ENCODE data around the gene COL17A1. TPM values are rescaled to one million over a fixed set of nuclear protein-coding genes. Genes with fewer than 3 reads are reported as not detected.

Gene COL17A1
- total and polyA plus RNA-seq, 2 of the 13 experiments (the other 11 are each of a cell fraction or from before 2014, with no cell fraction given): 0.03 TPM; not detected in 1

GRCh38 chr10:104120903-104121484 is 35.3 kb upstream of the COL17A1 start (continued):
- TF ChIP-seq BHLHE40 (IDR thresholded peaks at IDR 0.05; ENCODE audit: low read length) (peak; percentile 58), RELA (CRISPR knock-in tag; IDR thresholded peaks at IDR 0.05) (no peak), ZXDC (CRISPR knock-in tag; IDR thresholded peaks at IDR 0.05) (no peak), RAD51 (IDR thresholded peaks at IDR 0.05; ENCODE audit: borderline replicate concordance) (no peak), ZNF788 (CRISPR knock-in tag; IDR thresholded peaks at IDR 0.05; ENCODE audit: borderline replicate concordance) (0 out of 2 replicates have a peak, but pooled peaks have one; percentile 11), NFYC (CRISPR knock-in tag; IDR thresholded peaks at IDR 0.05) (no peak), ZSCAN5A (CRISPR knock-in tag; IDR thresholded peaks at IDR 0.05; ENCODE audit: borderline replicate concordance) (no peak), ZFAT (CRISPR knock-in tag; conservative IDR thresholded peaks at IDR 0.05) (no peak), CBX5 (CRISPR knock-in tag; IDR thresholded peaks at IDR 0.05; ENCODE audit: borderline replicate concordance) (no peak), FOSL1 (CRISPR knock-in tag; IDR thresholded peaks at IDR 0.05; ENCODE audit: borderline replicate concordance) (no peak), CENPBD1 (CRISPR knock-in tag; IDR thresholded peaks at IDR 0.05; ENCODE audit: borderline replicate concordance, low read depth) (no peak), DBP (CRISPR knock-in tag; IDR thresholded peaks at IDR 0.05; ENCODE audit: not compliant biosample characterization) (no peak), CCDC6 (CRISPR knock-in tag; IDR thresholded peaks at IDR 0.05) (0 out of 2 replicates have a peak, but pooled peaks have one; percentile 28), HOXA9 (CRISPR knock-in tag; IDR thresholded peaks at IDR 0.05; ENCODE audit: borderline replicate concordance) (no peak), TIGD3 (CRISPR knock-in tag; IDR thresholded peaks at IDR 0.05; ENCODE audit: borderline replicate concordance) (no peak), EHMT2 (IDR thresholded peaks at IDR 0.05; ENCODE audit: borderline replicate concordance, low read depth, low read length) (no peak; the same call in 1 of the 2 replicates), SP4 (CRISPR knock-in tag; IDR thresholded peaks at IDR 0.05) (no peak)
- TF ChIP-seq, protein P1, sequence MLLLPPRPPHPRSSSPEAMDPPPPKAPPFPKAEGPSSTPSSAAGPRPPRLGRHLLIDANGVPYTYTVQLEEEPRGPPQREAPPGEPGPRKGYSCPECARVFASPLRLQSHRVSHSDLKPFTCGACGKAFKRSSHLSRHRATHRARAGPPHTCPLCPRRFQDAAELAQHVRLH (CRISPR knock-in tag; IDR thresholded peaks at IDR 0.05; ENCODE audit: borderline replicate concordance, low read depth): peak; percentile 49; the same call in 1 of the 2 replicates
- TF ChIP-seq, protein P2, sequence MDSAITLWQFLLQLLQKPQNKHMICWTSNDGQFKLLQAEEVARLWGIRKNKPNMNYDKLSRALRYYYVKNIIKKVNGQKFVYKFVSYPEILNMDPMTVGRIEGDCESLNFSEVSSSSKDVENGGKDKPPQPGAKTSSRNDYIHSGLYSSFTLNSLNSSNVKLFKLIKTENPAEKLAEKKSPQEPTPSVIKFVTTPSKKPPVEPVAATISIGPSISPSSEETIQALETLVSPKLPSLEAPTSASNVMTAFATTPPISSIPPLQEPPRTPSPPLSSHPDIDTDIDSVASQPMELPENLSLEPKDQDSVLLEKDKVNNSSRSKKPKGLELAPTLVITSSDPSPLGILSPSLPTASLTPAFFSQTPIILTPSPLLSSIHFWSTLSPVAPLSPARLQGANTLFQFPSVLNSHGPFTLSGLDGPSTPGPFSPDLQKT (CRISPR knock-in tag; IDR thresholded peaks at IDR 0.05; ENCODE audit: borderline replicate concordance): no peak
- TF ChIP-seq, protein P3, sequence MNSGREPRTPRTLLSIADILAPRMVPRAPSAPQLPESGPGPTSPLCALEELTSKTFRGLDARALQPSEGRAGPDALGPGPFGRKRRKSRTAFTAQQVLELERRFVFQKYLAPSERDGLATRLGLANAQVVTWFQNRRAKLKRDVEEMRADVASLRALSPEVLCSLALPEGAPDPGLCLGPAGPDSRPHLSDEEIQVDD (CRISPR knock-in tag; IDR thresholded peaks at IDR 0.05; ENCODE audit: borderline replicate concordance): no peak
